DND-41 (cell line): ENCODE data around the gene LILRB4.

Experiments
- CTCF ChIP-seq: IDR thresholded peaks from 2 replicates; pipeline ENCODE4 v1.5.1; 2012; ENCODE audit warnings: borderline replicate concordance, low read length, moderate library complexity, mild to moderate bottlenecking; ENCODE audit not compliant: poor library complexity, severe bottlenecking; ENCODE audit errors: extremely low read depth
- EZH2 ChIP-seq: IDR thresholded peaks from 3 replicates; pipeline ENCODE4 v1.6.1; 2012; ENCODE audit warnings: borderline replicate concordance, low read depth, mild to moderate bottlenecking, moderate library complexity, low read length, inconsistent platforms; ENCODE audit not compliant: severe bottlenecking

DNA sequence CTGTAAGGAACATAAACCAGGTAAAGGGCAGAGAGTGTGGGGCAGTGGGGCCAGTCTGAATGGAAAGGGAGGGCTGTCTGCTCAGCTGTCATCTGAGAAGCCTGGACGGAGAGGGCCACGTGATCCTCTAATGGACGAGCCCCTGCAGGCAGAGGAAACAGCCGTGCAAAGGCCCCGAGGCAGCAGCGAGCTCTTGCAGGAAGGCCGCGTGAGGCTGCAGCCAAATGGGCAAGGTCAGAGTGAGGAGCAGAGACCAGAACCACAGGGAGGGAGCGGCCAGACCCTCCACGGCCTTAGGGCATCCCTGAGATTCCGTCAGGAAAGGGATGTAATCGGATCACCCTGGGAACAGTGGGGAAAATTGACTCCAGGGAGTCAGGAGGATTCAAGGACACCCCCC lies 4.4 kb downstream of the LILRB4 start:
- TF ChIP-seq CTCF: no peak
- TF ChIP-seq EZH2: no peak
